ENCODE data around the gene IQGAP1. TPM values are rescaled to one million over a fixed set of nuclear protein-coding genes. Genes with fewer than 3 reads are reported as not detected.

IQGAP1 gene
- total and polyA plus RNA-seq, 2 of the 13 experiments (the other 11 are each of a cell fraction or from before 2014, with no cell fraction given): 29.5 to 37.9 TPM

DNA sequence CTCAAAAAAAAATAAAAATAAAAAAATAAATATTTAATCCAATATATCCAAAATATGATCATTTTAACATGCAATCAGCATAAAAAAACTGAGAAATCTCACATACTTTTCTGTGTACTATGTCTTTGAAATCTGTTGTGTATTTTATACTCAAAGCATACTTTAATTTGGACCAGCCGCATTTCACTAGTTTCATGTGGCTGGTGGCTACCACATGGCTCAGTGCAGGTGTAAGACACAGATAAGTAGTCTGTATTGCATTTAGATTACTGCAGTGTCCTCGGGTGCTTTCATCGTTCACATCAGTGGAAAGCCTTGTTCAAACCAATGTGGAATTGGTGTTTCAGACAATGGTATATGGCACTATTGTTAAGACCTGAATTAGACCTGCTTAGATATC is 152.7 kb downstream of the IQGAP1 start:
- peaks cover 3% of the 10 kb centered on the region for H3K79me2 ChIP-seq (ENCODE audit: insufficient read depth, low read length)
- H2AFZ ChIP-seq (ENCODE audit: low read length): no peak overlapping the region
- no peak overlapping the region for H3K4me3 ChIP-seq (replicated peaks in 1 of 3; ENCODE audit: insufficient read depth in 1 of 3, low read depth in 2 of 3, low read length in 3 of 3)
- no peaks in the 10 kb centered on the region; a peak in 1 of 5 replicates for H3K36me3 ChIP-seq (replicated peaks in 1 of 2; ENCODE audit: control insufficient read depth in 1 of 2, insufficient read depth in 2 of 2, low read length in 2 of 2)
- TF ChIP-seq IKZF4 (CRISPR knock-in tag; IDR thresholded peaks at IDR 0.05; ENCODE audit: borderline replicate concordance, low read depth, not compliant biosample characterization): no peak
- TF ChIP-seq JUND (CRISPR knock-in tag; IDR thresholded peaks at IDR 0.05): no peak
- no peak for TF ChIP-seq ZNF225 (CRISPR knock-in tag; IDR thresholded peaks at IDR 0.05)
- no peak for TF ChIP-seq ZNF350 (CRISPR knock-in tag; IDR thresholded peaks at IDR 0.05; ENCODE audit: borderline replicate concordance, low read depth)
- no peak for TF ChIP-seq WIZ (CRISPR knock-in tag; IDR thresholded peaks at IDR 0.05)
- no peak for TF ChIP-seq HNRNPK (IDR thresholded peaks at IDR 0.05; ENCODE audit: low read depth, low read length, poor library complexity, severe bottlenecking)
- TF ChIP-seq SKI (IDR thresholded peaks at IDR 0.05; ENCODE audit: partially characterized antibody): no peak
- no peak for TF ChIP-seq TBP (CRISPR knock-in tag; IDR thresholded peaks at IDR 0.05)
- no peak for TF ChIP-seq SYNCRIP (IDR thresholded peaks at IDR 0.05; ENCODE audit: insufficient read depth, low read depth, low read length)
- TF ChIP-seq NR2F2 (IDR thresholded peaks at IDR 0.05; ENCODE audit: borderline replicate concordance, low read depth): no peak
- TF ChIP-seq PHB2 (IDR thresholded peaks at IDR 0.05; ENCODE audit: partially characterized antibody): no peak
- no peak for TF ChIP-seq SALL1 (CRISPR knock-in tag; IDR thresholded peaks at IDR 0.05)
- TF ChIP-seq ZNF615 (CRISPR knock-in tag; IDR thresholded peaks at IDR 0.05; ENCODE audit: borderline replicate concordance): no peak
- no peak for TF ChIP-seq SP2 (CRISPR knock-in tag; IDR thresholded peaks at IDR 0.05)
- no peak for TF ChIP-seq ZNF709 (CRISPR knock-in tag; IDR thresholded peaks at IDR 0.05)
- H3K9me3 ChIP-seq (ENCODE audit: low read length): no peaks in the 10 kb centered on the region
- WGBS (ENCODE audit: low lambda C conversion rate): 92% methylated on average over 3 of the region's 3 CpGs
- H3K9ac ChIP-seq (ENCODE audit: insufficient read depth, low read depth, low read length): no peak overlapping the region
- intact Hi-C loops (cut with micrococcal nuclease; ENCODE audit: unreplicated experiment) (no loop called here), in situ Hi-C loops (cut with HindIII; ENCODE audit: extremely low pct_ligation_motif_present, low pct_unique_long_range_greater_than_20kb) (no loop called here)
- H3K27ac ChIP-seq (ENCODE audit: extremely low read length, insufficient read depth, low read length): no peak overlapping the region
- BruUV-seq (replicated peaks): no TSS peak
- POLR2A ChIA-PET: no interaction called here
- H3K4me1 ChIP-seq (ENCODE audit: insufficient read depth, low read length): peaks cover 26% of the 10 kb centered on the region
- H3K27me3 ChIP-seq (ENCODE audit: control insufficient read depth in 1 of 2, insufficient read depth in 2 of 2, low read length in 2 of 2): no peaks in the 10 kb centered on the region
- FAIRE-seq: no peak
- CTCF ChIA-PET (ENCODE audit: low intra/inter-chr PET ratio, low total read pairs): no interaction called here
- no peak for DNase-seq (ENCODE audit: low spot score)
- H4K20me1 ChIP-seq (ENCODE audit: insufficient read depth, low read length): no peaks in the 10 kb centered on the region
- no peak for ATAC-seq
- no peak overlapping the region for H3K4me2 ChIP-seq (ENCODE audit: low read depth, low read length)

Data from HepG2 (cell line).